Heart right ventricle (tissue), 16 donors: Measurements from ENCODE around the gene ROBO4. TPM values are rescaled to one million over a fixed set of nuclear protein-coding genes. Genes with fewer than 3 reads are reported as not detected.

Experiments
- ATAC-seq, 8 donors: fragments of 200-7000 bp; cut with Tn5 transposase; one replicate each; pipeline ENCODE4 v1.9.1; 2020; ENCODE audit warnings: mild to moderate bottlenecking in 8 of 8, moderate library complexity in 8 of 8, moderate number of reproducible peaks in 1 of 8
- DNase-seq, 2 donors: peaks; one replicate each; pipeline ENCODE4 v3.0.0-alpha.2; 2020
- H3K27ac ChIP-seq, 10 donors: fragments of 200-600 bp; sonication (generic) in 2 of 10; one replicate each; pipeline versions ENCODE4 v1.5.0 to v1.8.0; 2020 to 2022; ENCODE audit warnings: mild to moderate bottlenecking in 3 of 10
- H3K27me3 ChIP-seq, 7 donors: fragments of 200-600 bp; one replicate each; pipeline ENCODE4 v1.8.0; 2021 to 2022; ENCODE audit warnings: mild to moderate bottlenecking in 2 of 7
- H3K36me3 ChIP-seq, 9 donors: fragments of 200-600 bp; sonication (generic) in 1 of 9; one replicate each; pipeline versions ENCODE4 v1.5.0 to v1.8.0; 2020 to 2022; ENCODE audit warnings: mild to moderate bottlenecking in 2 of 9
- H3K4me1 ChIP-seq, 9 donors: fragments of 200-600 bp; sonication (generic) in 1 of 9; one replicate each; pipeline versions ENCODE4 v1.5.0 to v1.8.0; 2020 to 2022; ENCODE audit warnings: mild to moderate bottlenecking in 4 of 9
- H3K4me3 ChIP-seq, 10 donors: fragments of 200-600 bp; sonication (generic) in 2 of 10; one replicate each; pipeline versions ENCODE4 v1.5.0 to v1.8.0; 2020 to 2022; ENCODE audit warnings: mild to moderate bottlenecking in 7 of 10, moderate library complexity in 2 of 10
- H3K9me3 ChIP-seq, 11 donors: fragments of 200-600 bp in 10 of 11; sonication (generic) in 2 of 11; one replicate each; pipeline versions ENCODE4 v1.5.0 to v1.8.0; 2013 to 2022; ENCODE audit warnings: mild to moderate bottlenecking in 2 of 11, control low read depth in 1 of 11, moderate library complexity in 1 of 11
- WGBS, 2 donors: extraction: QIAGEN DNeasy Blood & Tissue Kit; methylation state at CpG; one replicate each; pipeline ENCODE4 v1.1.7; 2013; ENCODE audit warnings: inconsistent platforms in 1 of 2; 5-methylcytosine and 5-hydroxymethylcytosine counted together
- intact Hi-C, 10 donors: fragments of 100-400 bp; cut with DNase I; formaldehyde crosslinking; loops; one replicate each; pipeline versions ENCODE4 v1.11.1 to v1.14.2; 2022
- polyA plus RNA-seq, 2 donors: library from polyadenylated mRNA; stranded (reverse); fragments of 200-250 nt; gene quantifications; one replicate each; pipeline ENCODE4 v1.2.3, GENCODE V29; 2013
- total RNA-seq, 10 donors: library from RNA; stranded (reverse); fragmentation: NEBNext Ultra II Directional in 3 of 10; extraction: Animal tissue kit (Norgen Biotek cat#: 25700) in 3 of 10; gene quantifications; one replicate each; pipeline versions ENCODE4 v1.2.1 to v1.2.4, GENCODE V29; 2021 to 2023
- TF ChIP-seq, protein P1 (sequence below), 9 donors: fragments of 200-600 bp; sonication (generic) in 2 of 9; IDR thresholded peaks; one replicate each; pipeline versions ENCODE4 v1.5.0 to v1.8.0; 2021 to 2022; ENCODE audit warnings: antibody characterized with exemption in 9 of 9, mild to moderate bottlenecking in 5 of 9, moderate library complexity in 1 of 9
- donor health status: Arrhythmogenic right ventricular cardiomyopathy.
- donor health status: ischemic (EF 13 %, LVEDD 7.1; RV severe dilation, severe dysfunction).
- donor health status: healthy with polysubstance abuse.
- donor health status: DM: no; HTN: yes; CAD: no.
- donor health status: DM: no; HTN: no; CAD: no.
- donor health status: ischemic (EF 25% LVEDD 6.9; RV normal size, moderate dysfunction).
- donor health status: ischemic (EF 25% LVEDD 5.7; RV mildly dilated, moderate dysfunction).
- donor health status: healthy.
- donor health status: DM: yes; HTN: yes; CAD: no.
- donor health status: Ischemic cardiomyopathy.
- donor health status: ischemic (EF 35%, LVEDD 5.7; RV mildly dilated, moderate dysfunction).
- donor health status: nonischemic (EF 11% LVEDD 7.7; RV severe dilation, severe dysfunction).
- donor health status: DM: yes; HTN: yes; CAD: no.
- donor health status: PGD.
- donor health status: ischemic (EF 29% LVEDD 5.4; RV normal size, mild dysfunction).
- donor health status: nonischemic (EF 23%, LVEDD 6.1; RV moderate dilation, normal function).

Gene ROBO4
- total and polyA plus RNA-seq, 12 donors = 14.2 to 42.6 (median 22.0) TPM

DNA sequence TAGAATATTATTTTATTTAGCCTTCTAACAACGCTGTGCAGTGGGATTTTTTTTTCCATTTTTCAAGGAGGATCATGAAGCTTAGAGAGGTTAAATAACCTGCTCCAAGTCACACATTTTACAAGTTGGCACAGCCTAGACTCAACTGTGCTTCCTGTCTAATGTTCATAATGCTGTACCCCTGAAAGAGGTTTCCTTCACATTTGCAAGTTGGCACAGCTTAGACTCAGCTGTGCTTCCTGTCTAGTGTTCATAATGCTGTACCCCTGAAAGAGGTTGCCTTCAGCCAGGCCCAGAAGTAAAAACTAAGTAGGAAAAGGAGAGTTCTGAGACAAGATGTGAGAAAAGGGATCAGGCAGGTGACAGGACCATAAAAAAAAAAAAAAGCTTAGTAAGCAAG is 46.1 kb upstream of the ROBO4 start:
- no peaks in the 10 kb centered on the region for H3K4me1 ChIP-seq
- H3K27me3 ChIP-seq = no peaks in the 10 kb centered on the region
- intact Hi-C loops = no loop called here
- H3K9me3 ChIP-seq = peaks cover 0 to 9% (median 0%) of the 10 kb centered on the region in 11 donors
- TF ChIP-seq, protein P1, sequence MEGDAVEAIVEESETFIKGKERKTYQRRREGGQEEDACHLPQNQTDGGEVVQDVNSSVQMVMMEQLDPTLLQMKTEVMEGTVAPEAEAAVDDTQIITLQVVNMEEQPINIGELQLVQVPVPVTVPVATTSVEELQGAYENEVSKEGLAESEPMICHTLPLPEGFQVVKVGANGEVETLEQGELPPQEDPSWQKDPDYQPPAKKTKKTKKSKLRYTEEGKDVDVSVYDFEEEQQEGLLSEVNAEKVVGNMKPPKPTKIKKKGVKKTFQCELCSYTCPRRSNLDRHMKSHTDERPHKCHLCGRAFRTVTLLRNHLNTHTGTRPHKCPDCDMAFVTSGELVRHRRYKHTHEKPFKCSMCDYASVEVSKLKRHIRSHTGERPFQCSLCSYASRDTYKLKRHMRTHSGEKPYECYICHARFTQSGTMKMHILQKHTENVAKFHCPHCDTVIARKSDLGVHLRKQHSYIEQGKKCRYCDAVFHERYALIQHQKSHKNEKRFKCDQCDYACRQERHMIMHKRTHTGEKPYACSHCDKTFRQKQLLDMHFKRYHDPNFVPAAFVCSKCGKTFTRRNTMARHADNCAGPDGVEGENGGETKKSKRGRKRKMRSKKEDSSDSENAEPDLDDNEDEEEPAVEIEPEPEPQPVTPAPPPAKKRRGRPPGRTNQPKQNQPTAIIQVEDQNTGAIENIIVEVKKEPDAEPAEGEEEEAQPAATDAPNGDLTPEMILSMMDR (IDR thresholded peaks at IDR 0.05) = no peak
- H3K36me3 ChIP-seq = no peaks in the 10 kb centered on the region
- ATAC-seq (no peak), DNase-seq (no peak)
- no peak overlapping the region for H3K27ac ChIP-seq
- H3K4me3 ChIP-seq = no peak overlapping the region
- WGBS, 2 donors = 47 to 77% methylated on average over 1 of the region's 1 CpG

DNA sequence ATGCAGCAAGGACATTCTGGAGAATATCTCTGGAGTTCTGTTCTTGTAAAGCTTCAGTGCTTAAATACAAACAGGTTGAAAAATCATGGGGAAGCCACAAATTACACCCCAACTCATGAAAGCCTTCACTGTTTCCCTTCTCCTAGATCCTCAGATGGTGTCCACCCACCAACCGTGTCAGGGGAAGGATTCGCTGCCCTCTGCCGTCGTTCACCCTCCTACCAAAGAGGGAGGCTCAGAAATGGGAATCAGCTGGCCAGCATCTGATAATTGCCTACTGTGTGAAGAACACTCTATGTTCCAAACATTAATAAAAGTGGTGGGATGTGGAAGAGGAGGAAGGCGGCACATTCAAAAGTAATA is 45.6 kb upstream of the ROBO4 start:
- Histone ChIP-seq H3K4me1 (no peaks in the 10 kb centered on the region), H3K36me3 (no peaks in the 10 kb centered on the region), H3K4me3 (no peak overlapping the region), H3K9me3 (peaks cover 0 to 4% (median 0%) of the 10 kb centered on the region in 11 donors), H3K27me3 (no peaks in the 10 kb centered on the region), H3K27ac (no peak overlapping the region)
- intact Hi-C loops = no loop called here
- DNase-seq (no peak), ATAC-seq (no peak)
- TF ChIP-seq, protein P1 (IDR thresholded peaks at IDR 0.05) = no peak
- WGBS, 2 donors = 62 to 64% methylated on average over 5 of the region's 5 CpGs

DNA sequence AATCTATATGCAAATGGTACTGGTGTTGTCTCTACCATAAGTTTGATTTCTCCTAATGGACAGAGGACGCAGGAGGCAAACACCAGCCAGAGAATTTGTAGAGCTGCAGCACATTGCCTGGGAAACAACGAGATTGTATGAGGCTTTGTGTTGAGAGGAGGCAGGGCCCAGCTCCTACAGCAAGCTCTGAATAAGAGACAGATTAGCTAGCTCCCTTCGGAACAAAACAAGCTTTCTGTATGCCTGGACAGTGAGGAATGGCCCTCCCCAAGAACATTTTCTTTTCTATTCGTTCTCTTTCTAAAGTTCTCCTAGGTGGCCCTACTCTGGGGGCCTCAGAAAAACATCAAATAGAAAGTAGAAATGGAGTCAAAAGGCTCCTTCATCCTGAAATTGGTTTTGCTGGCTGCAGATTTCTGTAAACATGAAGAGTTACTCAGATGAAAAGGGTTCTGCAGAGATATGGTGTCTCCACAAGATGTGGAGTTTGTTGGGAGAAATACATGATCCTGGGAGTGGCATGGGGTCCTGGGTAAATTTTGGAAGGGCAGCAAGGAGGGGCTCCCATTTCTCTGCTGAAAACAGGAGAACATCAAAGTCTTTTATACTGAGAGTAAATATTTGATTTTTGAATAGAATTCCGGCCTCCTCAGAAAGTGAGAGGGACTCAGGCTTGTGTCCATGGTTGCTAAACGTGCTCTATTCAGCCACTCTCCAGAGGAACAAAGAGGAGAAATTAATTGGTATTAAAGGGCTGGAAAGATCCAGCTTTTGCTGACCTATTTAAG is 45.0 kb upstream of the ROBO4 start:
- Histone ChIP-seq H3K4me3 (no peak overlapping the region), H3K27me3 (no peaks in the 10 kb centered on the region), H3K4me1 (no peaks in the 10 kb centered on the region), H3K36me3 (no peaks in the 10 kb centered on the region), H3K27ac (no peak overlapping the region), H3K9me3 (no peaks in the 10 kb centered on the region)
- no peak for ATAC-seq
- TF ChIP-seq, protein P1 (IDR thresholded peaks at IDR 0.05) = no peak
- no peak for DNase-seq
- intact Hi-C loops = no loop called here
- WGBS, 2 donors = 70 to 73% methylated on average over 6 of the region's 6 CpGs

DNA sequence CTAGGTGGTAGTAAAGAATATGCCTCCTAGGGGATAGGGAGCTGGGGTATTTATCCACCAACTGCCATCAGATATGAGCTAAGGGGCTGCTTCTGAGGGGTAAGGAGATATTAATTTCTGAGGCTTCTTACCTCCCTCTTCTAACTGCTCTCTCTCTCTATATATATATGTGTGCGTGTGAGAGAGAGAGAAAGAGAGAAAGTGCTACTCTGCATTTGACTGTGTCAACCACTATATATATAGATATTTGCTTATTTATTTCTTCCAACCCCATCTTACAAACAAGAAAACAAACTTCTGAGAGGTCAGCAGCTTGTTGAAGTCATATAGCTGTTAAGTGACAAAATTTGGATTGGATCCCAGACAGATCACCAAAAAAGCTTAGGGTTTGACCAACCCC is 44.0 kb upstream of the ROBO4 start:
- no peaks in the 10 kb centered on the region for H3K9me3 ChIP-seq
- H3K27ac ChIP-seq = no peak overlapping the region
- H3K4me3 ChIP-seq = no peak overlapping the region
- DNase-seq = no peak
- intact Hi-C loops = no loop called here
- H3K4me1 ChIP-seq = no peaks in the 10 kb centered on the region
- peaks cover 0 to 2% (median 0%) of the 10 kb centered on the region in 7 donors for H3K27me3 ChIP-seq
- no peaks in the 10 kb centered on the region for H3K36me3 ChIP-seq
- TF ChIP-seq, protein P1 (IDR thresholded peaks at IDR 0.05) = no peak
- 60 to 77% methylated on average over 1 of the region's 1 CpG for WGBS, 2 donors
- no peak for ATAC-seq
